HG03432 (cell line): ENCODE results near the gene CDH6.
"Not testable (repeated sequence)": the region's sequence is repeated elsewhere in the genome, so short reads cannot be mapped to it uniquely, and the experiment has no call there.

Experiments
- ATAC-seq: cut with Tn5 transposase; IDR thresholded peaks from one replicate; pipeline ENCODE4 v1.9.1; 2021; ENCODE audit warnings: mild to moderate bottlenecking, moderate library complexity; ENCODE audit not compliant: unreplicated experiment

Gene CDH6

GRCh38 chr5:31322946-31323345 lies 129.5 kb downstream of the CDH6 start:
- ATAC-seq = no peak

GRCh38 chr5:31324842-31325241 lies 131.4 kb downstream of the CDH6 start:
- no peak for ATAC-seq

GRCh38 chr5:31328040-31328733 lies 134.7 kb downstream of the CDH6 start:
- ATAC-seq = no peak

GRCh38 chr5:31329715-31330114 lies 136.2 kb downstream of the CDH6 start:
- ATAC-seq = no peak

GRCh38 chr5:31332160-31332559 lies 138.7 kb downstream of the CDH6 start:
- no peak for ATAC-seq

GRCh38 chr5:31333475-31333874 lies 140.0 kb downstream of the CDH6 start:
- no peak for ATAC-seq

- ATAC-seq = no peak
Observed at GRCh38 chr5:31334061-31334860, 140.8 kb downstream of the CDH6 start.

- no peak for ATAC-seq
Observed at GRCh38 chr5:31335456-31335855, 142.0 kb downstream of the CDH6 start.

- no peak for ATAC-seq
Observed at GRCh38 chr5:31343946-31344345, 150.5 kb downstream of the CDH6 start.

GRCh38 chr5:31346896-31347551 lies 153.5 kb downstream of the CDH6 start:
- ATAC-seq = no peak

- no peak for ATAC-seq
Observed at GRCh38 chr5:31347552-31347905, 154.0 kb downstream of the CDH6 start.

GRCh38 chr5:31350395-31350794 lies 156.9 kb downstream of the CDH6 start:
- no peak for ATAC-seq

- no peak for ATAC-seq
Observed at GRCh38 chr5:31355337-31355736, 161.9 kb downstream of the CDH6 start.

- ATAC-seq = no peak
Observed at GRCh38 chr5:31357038-31357437, 163.6 kb downstream of the CDH6 start.

GRCh38 chr5:31359839-31360238 lies 166.4 kb downstream of the CDH6 start:
- ATAC-seq = no peak

GRCh38 chr5:31361234-31361633 lies 167.7 kb downstream of the CDH6 start:
- ATAC-seq = no peak

- not testable (repeated sequence) for ATAC-seq
Observed at GRCh38 chr5:31361704-31362528, 168.4 kb downstream of the CDH6 start.

- no peak for ATAC-seq
Observed at GRCh38 chr5:31362529-31362900, 169.0 kb downstream of the CDH6 start.

- no peak for ATAC-seq
Observed at GRCh38 chr5:31362931-31363568, 169.6 kb downstream of the CDH6 start.

GRCh38 chr5:31364881-31365636 lies 171.6 kb downstream of the CDH6 start:
- no peak for ATAC-seq
